ENCODE measurements around the gene ZCCHC7. TPM values are rescaled to one million over a fixed set of nuclear protein-coding genes. Genes with fewer than 3 reads are reported as not detected.
"Not testable (repeated sequence)": the region's sequence is repeated elsewhere in the genome, so short reads cannot be mapped to it uniquely, and the experiment has no call there.

ZCCHC7 gene
- total RNA-seq, 1 donor from 2014 or later = 20.4 TPM

GRCh38 chr9:37392272-37392671 lies 271.9 kb downstream of the ZCCHC7 start:
- no peaks in the 10 kb centered on the region for H3K4me1 ChIP-seq
- H3K27ac ChIP-seq = no peak overlapping the region
- DNase-seq (no peak), ATAC-seq (no peak)
- no peaks in the 10 kb centered on the region for H3K9me3 ChIP-seq
- no peak overlapping the region for H3K4me3 ChIP-seq
- no peaks in the 10 kb centered on the region for H3K36me3 ChIP-seq
- intact Hi-C loops (cut with DNase I) = no loop called here
- H3K27me3 ChIP-seq (ENCODE audit: low read depth) = no peaks in the 10 kb centered on the region
- no peak for TF ChIP-seq CTCF (IDR thresholded peaks at IDR 0.05)

- no peak for TF ChIP-seq CTCF (IDR thresholded peaks at IDR 0.05)
- ATAC-seq (no peak), DNase-seq (no peak)
- Histone ChIP-seq H3K27me3 (ENCODE audit: low read depth) (no peaks in the 10 kb centered on the region), H3K4me3 (no peak overlapping the region), H3K9me3 (no peaks in the 10 kb centered on the region), H3K27ac (no peak overlapping the region), H3K4me1 (no peaks in the 10 kb centered on the region), H3K36me3 (no peaks in the 10 kb centered on the region)
- intact Hi-C loops (cut with DNase I) = no loop called here
These were observed 274.9 kb downstream of the ZCCHC7 start for GRCh38 chr9:37395229-37395628.

DNA sequence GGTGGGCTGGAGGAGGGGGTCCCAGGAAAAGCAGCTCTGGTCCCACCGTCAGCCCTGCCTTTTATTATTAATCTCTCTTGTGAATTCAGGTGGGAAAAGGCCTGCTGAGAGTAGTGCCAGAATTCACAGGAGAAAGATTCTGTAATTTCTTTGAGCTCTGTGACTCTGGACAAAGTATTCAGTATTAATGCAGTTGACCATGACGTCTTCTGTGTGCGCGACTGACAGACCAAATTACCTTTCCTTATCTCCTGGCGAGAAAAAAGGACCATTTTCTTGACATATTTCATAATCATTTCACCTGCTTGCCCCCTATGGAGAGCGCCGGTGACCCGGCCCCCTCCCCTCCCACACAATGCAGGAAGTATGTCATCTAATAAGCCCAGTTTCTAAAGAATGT lies 275.3 kb downstream of the ZCCHC7 start:
- Histone ChIP-seq H3K27ac (no peak overlapping the region), H3K4me1 (no peaks in the 10 kb centered on the region), H3K9me3 (no peaks in the 10 kb centered on the region), H3K4me3 (no peak overlapping the region), H3K36me3 (no peaks in the 10 kb centered on the region), H3K27me3 (ENCODE audit: low read depth) (no peaks in the 10 kb centered on the region)
- no peak for DNase-seq
- intact Hi-C loops (cut with DNase I) = no loop called here
- no peak for ATAC-seq
- TF ChIP-seq CTCF (IDR thresholded peaks at IDR 0.05) = no peak

DNA sequence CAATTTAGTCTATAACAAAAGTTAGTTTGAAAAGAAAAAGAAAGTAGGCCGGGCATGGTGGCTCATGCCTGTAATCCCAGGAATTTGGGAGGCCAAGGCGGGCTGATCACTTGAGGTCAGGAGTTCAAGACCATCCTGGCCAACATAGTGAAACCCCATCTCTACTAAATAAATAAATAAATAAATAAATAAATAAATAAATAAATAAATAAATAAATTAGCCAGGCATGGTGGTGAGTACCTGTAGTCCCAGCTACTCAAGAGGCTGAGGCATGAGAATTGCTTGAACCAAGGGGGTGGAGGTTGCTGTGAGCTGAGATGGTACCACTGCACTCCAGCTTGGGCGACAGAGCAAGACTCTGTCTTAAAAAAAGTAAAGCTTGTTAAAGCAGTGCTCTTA lies 277.6 kb downstream of the ZCCHC7 start:
- H3K27me3 ChIP-seq (ENCODE audit: low read depth); intact Hi-C loops (cut with DNase I); H3K9me3 ChIP-seq; DNase-seq; H3K4me1 ChIP-seq; H3K4me3 ChIP-seq; H3K36me3 ChIP-seq; H3K27ac ChIP-seq; ATAC-seq: not testable (repeated sequence)

GRCh38 chr9:37398464-37399025 lies 278.2 kb downstream of the ZCCHC7 start:
- intact Hi-C loops (cut with DNase I) = no loop called here

DNA sequence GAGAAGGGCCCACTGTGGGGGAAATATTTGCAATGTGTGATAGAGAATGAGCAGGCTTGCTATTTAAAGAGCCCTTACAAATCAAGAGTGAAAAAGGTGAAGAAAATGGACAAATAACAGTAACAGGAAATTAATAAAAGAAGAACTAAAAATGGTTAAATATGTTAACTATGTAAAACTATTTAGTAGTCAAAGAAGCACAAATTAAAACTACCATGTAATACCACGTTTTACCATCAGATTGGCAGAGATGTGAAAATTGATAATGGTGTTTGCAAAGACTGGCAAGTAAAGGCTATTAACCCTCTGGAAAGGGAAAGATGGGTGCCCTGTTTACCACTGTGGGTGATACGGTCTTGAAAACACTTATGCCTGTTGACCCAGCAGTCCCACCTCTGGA lies 279.0 kb downstream of the ZCCHC7 start:
- no peaks in the 10 kb centered on the region for H3K36me3 ChIP-seq
- ATAC-seq (no peak), DNase-seq (no peak)
- TF ChIP-seq CTCF (IDR thresholded peaks at IDR 0.05) = no peak
- no peak overlapping the region for H3K4me3 ChIP-seq
- no peaks in the 10 kb centered on the region for H3K4me1 ChIP-seq
- no peaks in the 10 kb centered on the region for H3K9me3 ChIP-seq
- no peaks in the 10 kb centered on the region for H3K27me3 ChIP-seq (ENCODE audit: low read depth)
- intact Hi-C loops (cut with DNase I) = no loop called here
- no peak overlapping the region for H3K27ac ChIP-seq

More at GRCh38 chr9:37398464-37399025, 278.2 kb downstream of the ZCCHC7 start:
- no peak for DNase-seq
- Histone ChIP-seq H3K36me3 (no peaks in the 10 kb centered on the region), H3K4me1 (no peaks in the 10 kb centered on the region), H3K4me3 (no peak overlapping the region), H3K27ac (no peak overlapping the region), H3K9me3 (no peaks in the 10 kb centered on the region), H3K27me3 (ENCODE audit: low read depth) (no peaks in the 10 kb centered on the region)
- ATAC-seq = no peak
- no peak for TF ChIP-seq CTCF (IDR thresholded peaks at IDR 0.05)

Measured in lower lobe of right lung (tissue), 2 donors.